PFSK-1 (cell line): ENCODE data around the gene ATP13A3.

Experiments used
- FOXP2 ChIP-seq: optimal IDR thresholded peaks from 2 replicates; pipeline ENCODE3; 2011; ENCODE audit warnings: borderline replicate concordance, control low read depth, inconsistent platforms; ENCODE audit not compliant: insufficient read depth; ENCODE audit errors: extremely low read length, extremely low read depth
- POLR2AphosphoS5 ChIP-seq: IDR thresholded peaks from 2 replicates; pipeline ENCODE4 v1.6.1; 2012; ENCODE audit warnings: low read depth, mild to moderate bottlenecking, control low read depth, low read length, moderate library complexity
- SIN3A ChIP-seq: IDR thresholded peaks from 2 replicates; pipeline ENCODE4 v1.6.1; 2012; ENCODE audit warnings: mild to moderate bottlenecking, low read length, moderate library complexity, borderline replicate concordance; ENCODE audit not compliant: insufficient read depth
- TAF1 ChIP-seq: IDR thresholded peaks from 2 replicates; pipeline ENCODE4 v1.6.1; 2012; ENCODE audit warnings: low read length, control low read depth, borderline replicate concordance; ENCODE audit not compliant: insufficient read depth
- TF ChIP-seq, protein P1 (sequence below), 2 experiments: IDR thresholded peaks; 2 replicates each; pipeline versions ENCODE4 v1.6.1 to v1.8.0; 2011 to 2012; ENCODE audit warnings: low read depth in 2 of 2, low read length in 2 of 2, control low read depth in 1 of 2, inconsistent platforms in 1 of 2, mild to moderate bottlenecking in 1 of 2, moderate library complexity in 1 of 2; ENCODE audit not compliant: insufficient read depth in 1 of 2

ATP13A3 gene

DNA sequence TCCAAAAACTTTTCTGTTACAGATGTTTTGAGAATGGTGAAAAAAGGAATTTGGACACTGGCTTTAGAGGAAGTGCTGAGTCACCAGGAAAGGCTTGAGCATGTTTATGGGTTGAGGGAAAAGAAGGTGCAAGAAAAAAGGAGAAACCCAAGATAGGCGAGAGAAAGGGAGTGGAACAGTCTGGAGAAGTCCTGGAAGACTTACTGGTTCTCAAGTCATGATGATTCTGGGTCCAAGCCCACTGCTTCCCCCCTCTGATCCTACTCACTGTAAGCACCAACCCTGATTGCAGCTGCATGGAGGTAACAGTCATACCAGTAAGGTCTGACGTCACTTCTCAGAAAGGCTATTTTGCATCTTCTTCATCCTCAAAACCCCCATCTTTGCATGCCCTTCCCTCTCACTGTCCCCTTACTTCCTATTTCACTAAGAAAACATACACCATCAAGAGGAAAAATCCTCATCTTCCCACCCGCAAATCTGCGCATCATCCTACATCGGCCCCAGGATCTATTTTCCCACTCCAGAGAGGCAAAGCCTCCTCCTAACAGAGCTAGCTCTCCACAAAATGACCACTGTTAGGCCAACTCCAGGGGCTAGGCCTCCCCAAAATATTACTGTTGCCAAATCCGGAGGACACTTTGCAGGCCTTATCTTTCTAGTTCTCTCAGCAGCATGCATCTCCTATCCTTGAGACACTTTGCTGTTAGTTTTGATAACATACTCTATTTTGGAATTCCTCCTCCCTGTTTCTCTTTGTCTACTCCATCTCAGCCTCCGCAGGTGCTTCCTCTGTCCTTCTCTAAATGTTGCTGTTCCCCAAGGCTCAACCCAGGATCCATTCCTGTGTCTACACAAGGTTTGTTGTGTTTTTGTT is 3.2 kb upstream of the ATP13A3 start:
- TF ChIP-seq TAF1 (no peak), POLR2AphosphoS5 (no peak), FOXP2 (no peak), SIN3A (no peak)
- TF ChIP-seq, protein P1, sequence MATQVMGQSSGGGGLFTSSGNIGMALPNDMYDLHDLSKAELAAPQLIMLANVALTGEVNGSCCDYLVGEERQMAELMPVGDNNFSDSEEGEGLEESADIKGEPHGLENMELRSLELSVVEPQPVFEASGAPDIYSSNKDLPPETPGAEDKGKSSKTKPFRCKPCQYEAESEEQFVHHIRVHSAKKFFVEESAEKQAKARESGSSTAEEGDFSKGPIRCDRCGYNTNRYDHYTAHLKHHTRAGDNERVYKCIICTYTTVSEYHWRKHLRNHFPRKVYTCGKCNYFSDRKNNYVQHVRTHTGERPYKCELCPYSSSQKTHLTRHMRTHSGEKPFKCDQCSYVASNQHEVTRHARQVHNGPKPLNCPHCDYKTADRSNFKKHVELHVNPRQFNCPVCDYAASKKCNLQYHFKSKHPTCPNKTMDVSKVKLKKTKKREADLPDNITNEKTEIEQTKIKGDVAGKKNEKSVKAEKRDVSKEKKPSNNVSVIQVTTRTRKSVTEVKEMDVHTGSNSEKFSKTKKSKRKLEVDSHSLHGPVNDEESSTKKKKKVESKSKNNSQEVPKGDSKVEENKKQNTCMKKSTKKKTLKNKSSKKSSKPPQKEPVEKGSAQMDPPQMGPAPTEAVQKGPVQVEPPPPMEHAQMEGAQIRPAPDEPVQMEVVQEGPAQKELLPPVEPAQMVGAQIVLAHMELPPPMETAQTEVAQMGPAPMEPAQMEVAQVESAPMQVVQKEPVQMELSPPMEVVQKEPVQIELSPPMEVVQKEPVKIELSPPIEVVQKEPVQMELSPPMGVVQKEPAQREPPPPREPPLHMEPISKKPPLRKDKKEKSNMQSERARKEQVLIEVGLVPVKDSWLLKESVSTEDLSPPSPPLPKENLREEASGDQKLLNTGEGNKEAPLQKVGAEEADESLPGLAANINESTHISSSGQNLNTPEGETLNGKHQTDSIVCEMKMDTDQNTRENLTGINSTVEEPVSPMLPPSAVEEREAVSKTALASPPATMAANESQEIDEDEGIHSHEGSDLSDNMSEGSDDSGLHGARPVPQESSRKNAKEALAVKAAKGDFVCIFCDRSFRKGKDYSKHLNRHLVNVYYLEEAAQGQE (IDR thresholded peaks at IDR 0.05; ENCODE audit: insufficient read depth in 1 of 2, low read depth in 2 of 2, low read length in 2 of 2), result no peak

DNA sequence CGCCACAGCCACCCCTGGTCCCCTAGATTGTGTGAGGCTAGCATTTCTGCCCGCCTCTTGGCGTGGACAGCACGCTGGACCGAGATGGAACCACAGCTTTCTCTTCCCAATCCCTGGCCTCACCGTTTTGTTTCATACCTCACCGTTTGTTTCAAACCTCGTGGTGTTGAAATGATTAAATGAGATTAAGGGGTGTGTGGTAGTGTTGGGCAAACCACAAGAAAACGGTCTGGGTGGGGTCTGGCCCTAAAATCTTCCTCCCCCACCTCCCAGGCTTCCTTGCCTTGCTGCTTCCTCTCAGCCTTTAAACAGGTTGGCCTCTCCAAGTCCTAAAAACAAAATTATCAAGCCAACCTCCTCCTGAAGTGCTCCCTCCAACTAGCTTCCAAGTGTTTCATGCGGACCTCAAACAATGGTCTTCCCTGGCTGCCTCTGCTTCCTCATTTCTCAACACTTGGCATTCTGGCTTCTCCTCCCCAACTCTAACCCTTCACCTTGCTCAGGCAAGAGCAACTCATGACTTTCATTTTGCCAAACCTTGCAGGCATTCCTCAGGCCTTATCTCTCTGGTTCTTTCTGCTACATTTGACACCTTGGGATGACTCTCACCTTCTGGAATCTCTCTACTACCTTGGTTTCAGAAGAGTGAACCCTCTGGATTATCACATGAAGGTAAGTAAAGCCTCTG is 1.4 kb upstream of the ATP13A3 start:
- TF ChIP-seq, protein P1 (IDR thresholded peaks at IDR 0.05; ENCODE audit: insufficient read depth in 1 of 2, low read depth in 2 of 2, low read length in 2 of 2), result no peak
- TF ChIP-seq POLR2AphosphoS5 (no peak), FOXP2 (no peak), TAF1 (no peak), SIN3A (no peak)

GRCh38 chr3:194487289-194488054 is 670 bp upstream of the ATP13A3 start:
- no peak for TF ChIP-seq TAF1
- TF ChIP-seq, protein P1 (IDR thresholded peaks at IDR 0.05; ENCODE audit: insufficient read depth in 1 of 2, low read depth in 2 of 2, low read length in 2 of 2), result no peak
- TF ChIP-seq SIN3A, result no peak
- no peak for TF ChIP-seq FOXP2
- no peak for TF ChIP-seq POLR2AphosphoS5

GRCh38 chr3:194485881-194486539 is 792 bp downstream of the ATP13A3 start:
- TF ChIP-seq SIN3A (no peak), TAF1 (no peak), POLR2AphosphoS5 (no peak)
- TF ChIP-seq, protein P1 (IDR thresholded peaks at IDR 0.05; ENCODE audit: insufficient read depth in 1 of 2, low read depth in 2 of 2, low read length in 2 of 2), result no peak
